ENCODE measurements around the gene OGDH.
"Not testable (repeated sequence)": the region's sequence is repeated elsewhere in the genome, so short reads cannot be mapped to it uniquely, and the experiment has no call there.

The OGDH gene

DNA sequence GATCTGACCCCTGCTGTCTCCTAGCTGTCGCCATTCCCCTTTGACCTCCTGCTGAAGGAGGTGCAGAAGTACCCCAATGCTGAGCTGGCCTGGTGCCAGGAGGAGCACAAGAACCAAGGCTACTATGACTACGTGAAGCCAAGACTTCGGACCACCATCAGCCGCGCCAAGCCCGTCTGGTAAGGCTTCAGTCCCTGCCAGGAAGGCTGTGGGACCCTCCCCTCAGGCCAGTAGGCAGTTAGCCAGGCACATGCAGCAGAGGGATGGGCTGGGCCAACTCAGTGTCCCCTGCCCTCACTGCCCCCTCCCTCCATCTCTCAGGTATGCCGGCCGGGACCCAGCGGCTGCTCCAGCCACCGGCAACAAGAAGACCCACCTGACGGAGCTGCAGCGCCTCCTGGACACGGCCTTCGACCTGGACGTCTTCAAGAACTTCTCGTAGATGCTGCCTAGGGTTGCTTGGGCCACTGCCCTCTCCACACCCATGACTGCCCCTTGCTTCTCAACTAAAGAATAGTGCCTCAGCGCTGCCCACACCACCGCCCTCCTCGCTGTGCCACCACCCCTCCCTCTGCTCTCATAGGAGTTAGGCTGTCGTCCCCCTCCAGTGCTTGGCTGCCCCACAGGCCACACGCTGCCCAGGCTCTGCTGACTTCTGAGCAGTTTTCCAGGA is 101.3 kb downstream of the OGDH start:
- DNase-seq (ENCODE audit: low spot score) = no peak

DNA sequence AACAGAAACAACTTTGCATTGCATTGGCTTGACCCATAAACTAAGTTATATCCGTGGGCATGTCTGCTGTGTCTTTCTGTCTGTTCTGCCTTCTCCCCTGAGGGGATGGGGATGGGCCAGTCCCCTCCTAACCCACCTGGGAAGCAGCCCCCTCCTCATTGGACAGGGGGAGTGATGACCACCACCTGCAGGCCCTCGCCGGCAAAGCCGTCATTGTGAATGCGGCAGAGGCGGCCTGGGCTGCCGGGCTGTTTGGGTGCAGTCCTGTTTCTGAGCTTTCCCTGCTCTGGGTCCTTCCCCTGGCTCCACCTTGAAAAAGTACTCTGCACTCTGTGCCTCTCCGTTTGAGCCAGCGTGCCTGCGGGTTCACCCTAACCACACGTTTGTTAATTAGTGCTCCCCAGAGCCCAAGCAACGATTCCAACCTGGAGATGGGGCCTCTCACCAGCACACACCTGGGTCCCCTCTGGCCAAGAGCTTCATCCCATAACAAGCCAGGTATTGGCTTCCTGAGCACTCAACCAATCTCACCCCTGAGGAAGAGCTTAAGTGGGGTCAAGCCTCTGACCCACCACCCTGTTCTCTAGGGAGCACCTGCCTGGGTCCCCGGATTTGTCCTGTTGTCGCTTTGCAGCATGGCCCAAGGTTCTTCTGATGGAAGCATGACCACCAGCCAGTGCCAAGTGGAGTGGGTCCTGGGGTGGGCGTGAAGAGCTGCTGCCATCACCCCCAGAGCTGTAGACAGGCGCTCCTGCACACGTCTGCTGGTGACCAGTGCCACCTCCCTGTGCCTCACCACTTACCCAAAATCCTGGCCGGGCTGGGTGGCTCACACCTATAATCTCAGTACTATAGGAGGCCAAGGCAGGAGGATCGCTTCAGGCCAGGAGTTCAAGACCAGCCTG is 102.8 kb downstream of the OGDH start:
- no peak for DNase-seq (ENCODE audit: low spot score)

DNA sequence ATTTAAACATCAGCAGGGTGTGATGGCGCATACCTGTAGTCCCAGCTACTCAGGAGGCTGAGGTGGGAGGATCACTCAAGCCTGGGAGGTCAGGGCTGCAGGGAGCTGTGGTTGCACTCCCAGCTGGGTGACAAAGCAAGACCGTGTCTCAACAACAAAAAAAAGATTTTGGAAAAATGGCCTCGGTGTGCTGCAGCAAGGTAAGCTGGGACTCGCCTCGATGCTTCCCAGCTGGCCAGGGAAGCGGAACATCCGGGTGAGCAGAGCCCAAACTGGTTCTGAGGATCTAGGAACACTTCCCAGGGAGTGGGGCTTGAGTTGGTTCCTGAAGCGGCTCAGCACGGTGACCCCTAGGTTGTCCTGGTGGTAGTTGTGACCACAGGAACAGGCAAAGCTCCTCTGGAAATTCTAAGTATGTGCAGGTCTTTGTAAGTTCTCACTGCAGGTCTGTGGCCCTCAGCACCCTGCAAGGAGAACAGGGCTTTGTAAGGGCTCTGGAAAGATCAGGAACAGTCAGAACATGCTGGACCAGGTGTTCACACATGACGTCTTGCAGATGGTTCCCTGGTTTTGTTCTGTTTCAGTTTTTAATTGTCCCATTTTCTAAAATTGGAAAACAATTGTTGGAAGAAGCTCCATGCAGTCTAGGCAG is 103.6 kb downstream of the OGDH start:
- no peak for DNase-seq (ENCODE audit: low spot score)

DNA sequence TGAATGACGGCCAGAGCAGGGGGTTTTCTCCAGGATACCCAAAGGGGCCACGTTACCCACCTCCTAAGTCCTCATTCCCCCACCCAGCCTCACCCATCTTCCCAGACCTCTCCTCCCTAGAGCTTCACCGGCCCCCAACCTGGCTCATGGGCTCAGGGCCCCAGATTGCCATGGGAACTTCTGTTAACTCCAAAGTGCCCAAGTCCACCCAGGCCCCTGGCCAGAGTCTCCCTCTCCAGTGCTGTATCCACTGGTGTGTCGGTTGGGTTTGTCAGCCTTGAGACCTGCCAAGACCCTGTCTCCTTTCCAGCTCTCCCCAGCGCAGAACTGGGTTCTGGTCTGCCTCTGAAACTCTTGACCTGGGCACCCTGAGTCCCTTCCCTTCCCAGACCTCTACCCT is 105.1 kb downstream of the OGDH start:
- no peak for DNase-seq (ENCODE audit: low spot score)

DNA sequence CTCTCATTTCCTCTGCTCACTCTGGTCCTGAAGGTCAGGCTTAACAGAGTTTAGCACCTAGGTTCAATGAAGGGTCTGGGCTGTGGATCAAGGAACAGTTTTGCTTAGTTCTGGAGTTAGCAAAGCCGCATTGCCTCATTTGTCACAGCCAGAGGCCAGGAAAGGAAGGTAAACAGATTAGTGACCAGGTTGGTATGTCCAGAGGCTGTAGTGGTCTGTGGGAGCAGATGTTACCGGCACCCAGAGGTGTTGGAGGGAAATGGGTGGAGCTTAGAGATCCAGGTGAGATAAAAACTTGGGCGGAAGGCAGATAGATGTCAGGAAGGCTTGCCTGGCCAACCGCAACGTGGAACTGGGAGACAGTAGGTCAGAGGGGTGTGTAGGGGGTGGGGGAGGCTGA is 105.6 kb downstream of the OGDH start:
- no peak for DNase-seq (ENCODE audit: low spot score)

DNA sequence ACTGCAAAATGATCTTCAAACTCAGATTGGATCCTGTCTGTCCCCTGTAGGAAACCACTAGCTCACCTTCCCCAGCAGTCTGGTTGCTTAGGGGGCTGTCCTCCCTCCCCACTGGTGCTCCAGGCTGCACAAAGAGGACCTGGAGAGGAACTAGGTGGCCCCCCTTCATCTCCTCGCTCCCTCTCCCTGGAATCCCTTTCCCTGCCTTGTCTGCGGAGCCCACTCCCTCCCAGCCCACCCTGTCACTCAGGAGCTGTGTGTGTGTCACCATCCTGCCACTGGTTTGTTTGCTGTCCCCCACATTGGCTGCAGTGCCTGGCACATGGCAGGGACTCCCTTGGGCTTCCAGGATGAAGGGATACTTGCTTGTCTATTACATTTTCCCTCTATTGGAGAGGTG is 106.7 kb downstream of the OGDH start:
- no peak for DNase-seq (ENCODE audit: low spot score)

DNA sequence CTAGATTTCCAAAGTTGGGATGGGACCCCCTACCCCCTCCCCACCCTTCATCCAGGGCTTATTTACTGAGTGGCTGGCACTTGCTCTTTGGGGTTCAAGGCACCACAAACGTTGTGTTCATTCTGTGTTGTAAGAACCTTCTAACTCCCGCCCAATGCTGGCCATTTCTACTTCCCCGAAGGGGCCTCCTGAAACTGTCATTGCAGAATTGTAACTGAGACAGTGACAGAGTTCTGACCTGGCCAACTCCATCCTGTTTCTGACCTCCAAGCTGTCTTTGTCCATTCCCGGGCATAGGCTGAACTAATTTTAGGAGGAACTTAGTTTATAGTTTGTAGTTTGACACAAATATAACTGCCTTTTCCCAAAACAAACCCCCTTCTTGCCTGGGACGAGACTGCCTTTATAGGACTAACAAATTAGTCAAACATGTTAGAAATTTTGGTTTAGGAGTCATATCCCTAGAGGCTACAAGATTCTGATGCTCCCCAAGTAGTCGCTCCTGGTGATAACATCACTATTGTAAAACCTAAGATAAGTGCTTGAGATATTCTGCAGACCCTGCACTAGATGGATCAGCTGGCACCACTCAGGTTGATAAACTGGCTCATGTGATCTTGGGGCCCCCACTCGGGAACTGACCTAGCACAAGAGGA is 107.4 kb downstream of the OGDH start:
- no peak for DNase-seq (ENCODE audit: low spot score)

DNA sequence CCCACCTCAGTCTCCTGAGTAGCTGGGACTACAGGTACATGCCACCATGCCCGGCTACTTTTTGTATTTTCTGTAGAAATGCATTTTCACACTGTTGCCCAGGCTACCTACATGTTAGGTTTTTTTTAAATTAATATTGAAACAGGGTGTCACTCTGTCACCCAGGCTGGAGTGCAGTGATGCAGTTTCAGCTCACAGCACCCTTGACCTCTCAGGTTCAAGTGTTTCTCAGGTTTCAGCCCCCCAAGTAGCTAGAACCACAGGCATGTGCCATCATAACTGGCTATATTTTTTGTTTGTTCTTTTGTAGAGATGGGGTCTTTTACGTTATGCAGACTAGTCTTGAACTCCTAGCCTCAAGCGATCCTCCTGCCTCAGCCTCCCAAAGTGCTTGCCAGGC is 109.8 kb downstream of the OGDH start:
- DNase-seq (ENCODE audit: low spot score) = no peak

DNA sequence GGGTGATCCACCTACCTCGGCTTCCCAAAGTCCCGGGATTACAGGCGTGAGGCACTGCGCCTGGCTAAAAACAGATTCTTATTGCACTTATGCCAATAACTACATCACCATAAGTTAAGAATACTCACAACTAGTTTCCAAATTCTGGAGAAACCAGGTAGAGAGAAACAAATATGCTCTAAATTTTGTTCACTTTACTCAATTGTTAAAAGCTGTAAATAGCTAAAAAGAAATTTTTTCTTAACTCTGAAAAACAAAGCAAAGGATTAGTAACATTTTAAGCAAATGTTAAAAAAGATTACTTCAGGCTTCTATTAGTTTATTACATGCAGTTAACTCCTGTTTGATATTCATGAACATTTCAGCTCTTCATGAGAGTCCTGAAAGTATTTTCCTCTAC is 113.9 kb downstream of the OGDH start:
- DNase-seq (ENCODE audit: low spot score) = no peak

DNA sequence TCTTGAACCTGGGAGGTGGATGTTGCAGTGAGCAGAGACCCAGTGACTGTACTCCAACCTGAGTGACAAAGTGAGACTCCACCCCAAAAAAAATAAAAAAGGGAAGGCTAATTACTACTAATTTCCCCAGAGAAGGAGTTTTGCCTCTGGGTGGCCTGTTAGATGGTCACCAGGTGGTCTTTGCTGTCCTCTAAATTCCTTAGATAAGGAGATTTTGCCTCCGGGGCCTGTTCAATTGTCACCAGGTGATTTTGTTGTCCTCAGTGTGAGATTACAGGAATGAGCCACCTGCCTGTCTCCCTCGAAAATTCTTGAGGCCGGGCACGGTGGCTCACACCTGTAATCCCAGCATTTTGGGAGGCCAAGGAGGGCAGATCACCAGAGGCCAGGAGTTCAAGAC is 117.8 kb downstream of the OGDH start:
- no peak for DNase-seq (ENCODE audit: low spot score)

DNA sequence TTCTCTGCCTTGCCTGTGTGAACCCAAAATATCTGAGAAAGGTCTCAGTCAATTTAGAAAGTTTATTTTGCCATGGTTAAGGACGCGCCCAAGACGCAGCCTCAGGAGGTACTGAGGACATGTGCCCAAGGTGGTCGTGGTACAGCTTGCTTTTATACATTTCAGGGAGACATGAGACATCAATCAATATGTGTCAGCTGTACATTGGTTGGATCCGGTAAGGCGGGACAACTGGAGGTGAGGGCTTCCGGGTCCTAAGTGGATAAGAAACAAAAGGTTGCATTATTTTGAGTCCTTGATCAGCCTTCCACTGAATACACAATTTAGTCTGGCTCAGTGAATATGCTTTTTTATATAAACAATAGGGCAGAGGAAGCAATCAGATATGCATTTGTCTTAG is 119.8 kb downstream of the OGDH start:
- DNase-seq (ENCODE audit: low spot score) = not testable (repeated sequence)

DNA sequence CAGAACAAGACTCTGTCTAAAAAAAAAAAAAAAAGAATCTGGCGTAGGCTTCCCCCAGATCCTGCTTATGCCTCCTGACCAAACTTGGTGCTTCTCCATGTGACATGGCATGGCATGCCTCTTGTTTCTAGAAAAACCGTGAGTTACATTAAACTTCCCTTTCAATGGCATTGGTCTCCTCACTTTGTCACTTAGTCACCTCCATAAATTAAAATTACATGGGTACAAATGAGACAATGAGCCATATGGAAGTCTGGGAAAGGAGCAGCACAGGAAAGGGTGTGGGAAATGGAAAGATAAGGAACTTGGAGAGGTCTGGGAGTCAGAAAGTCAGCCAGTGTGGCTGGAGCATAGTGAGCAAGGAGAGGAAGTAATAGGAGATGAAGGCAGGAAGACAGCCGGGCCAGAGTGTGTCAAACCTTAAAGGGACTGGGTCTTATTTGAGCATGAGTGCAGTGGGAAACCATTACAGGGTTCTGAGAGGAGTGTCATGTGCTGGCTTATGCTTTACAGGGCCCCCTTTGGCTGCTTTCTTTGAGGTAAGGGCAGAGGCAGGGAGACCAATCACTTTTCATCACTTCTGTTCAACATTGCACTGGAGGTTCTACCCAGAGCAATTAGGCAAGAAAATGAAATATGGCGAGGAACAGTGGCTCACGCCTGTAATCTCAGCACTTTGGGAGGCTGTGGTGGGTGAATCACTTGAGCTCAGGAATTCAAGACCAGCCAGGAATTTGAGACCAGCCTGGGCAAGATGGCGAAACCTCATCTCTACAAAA is 120.9 kb downstream of the OGDH start:
- DNase-seq (ENCODE audit: low spot score) = no peak

DNA sequence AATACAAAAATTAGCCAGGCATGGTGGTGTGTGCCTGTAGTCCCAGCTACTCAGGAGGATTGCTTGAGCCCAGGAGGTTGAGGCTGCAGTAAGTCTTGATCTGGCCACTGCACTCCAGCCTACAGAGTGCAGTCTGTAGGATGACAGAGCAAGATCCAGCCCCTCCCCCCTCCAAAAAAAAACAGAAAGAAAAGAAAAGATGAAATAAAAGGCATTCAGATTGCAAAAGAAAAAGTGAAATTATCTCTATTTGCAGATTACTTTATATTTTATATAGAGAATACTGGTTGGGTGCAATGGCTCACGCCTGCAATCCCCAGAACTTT is 121.5 kb downstream of the OGDH start:
- no peak for DNase-seq (ENCODE audit: low spot score)

DNA sequence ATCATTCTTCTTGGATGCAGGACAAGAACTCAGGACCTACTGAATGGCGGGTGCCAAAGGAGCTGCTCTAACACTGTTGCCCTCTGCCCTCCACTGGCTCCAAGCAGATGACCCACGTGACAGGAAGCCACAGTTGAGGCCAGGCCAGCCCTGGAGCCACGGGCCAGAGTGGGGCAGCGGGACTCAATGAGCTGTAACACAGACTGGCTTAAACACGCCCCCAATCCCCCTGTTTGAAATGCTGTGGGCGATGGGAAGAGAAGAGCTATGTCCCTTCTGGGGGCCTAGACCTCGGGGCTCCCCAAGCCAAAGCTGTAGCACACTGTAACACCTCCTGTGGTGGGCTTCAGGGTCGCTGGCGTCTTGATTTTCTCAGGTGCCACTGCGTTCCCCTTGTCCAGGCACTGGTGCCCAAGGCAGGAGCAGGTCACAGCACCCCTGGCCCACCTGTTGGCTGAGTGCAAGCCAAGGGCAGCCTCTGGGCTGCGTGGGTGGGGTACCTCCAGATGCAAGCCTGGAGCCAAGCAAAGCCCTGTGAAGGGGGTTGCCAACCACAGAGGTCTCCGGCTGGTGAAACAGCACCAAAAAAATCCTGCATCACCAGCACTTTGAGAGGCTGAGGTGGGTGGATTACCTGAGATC is 123.6 kb downstream of the OGDH start:
- DNase-seq (ENCODE audit: low spot score) = no peak

DNA sequence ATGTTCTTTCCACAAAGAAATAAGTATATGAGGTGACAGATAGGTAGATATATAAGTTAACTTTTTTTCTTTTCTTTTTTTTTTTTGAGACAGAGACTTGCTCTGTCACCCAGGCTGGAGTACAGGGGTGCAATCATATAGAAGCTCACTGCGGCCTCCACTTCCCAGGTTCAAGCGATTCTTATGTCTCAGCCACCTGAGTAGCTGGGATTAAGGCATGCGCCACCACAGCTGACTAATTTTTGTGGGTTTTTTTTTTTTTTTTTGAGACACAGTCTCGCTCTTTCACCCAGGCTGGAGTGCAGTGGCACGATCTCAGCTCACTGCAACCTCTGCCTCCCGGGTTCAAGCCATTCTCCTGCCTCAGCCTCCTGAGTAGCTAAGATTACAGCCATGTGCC is 126.5 kb downstream of the OGDH start:
- not testable (repeated sequence) for DNase-seq (ENCODE audit: low spot score)

DNA sequence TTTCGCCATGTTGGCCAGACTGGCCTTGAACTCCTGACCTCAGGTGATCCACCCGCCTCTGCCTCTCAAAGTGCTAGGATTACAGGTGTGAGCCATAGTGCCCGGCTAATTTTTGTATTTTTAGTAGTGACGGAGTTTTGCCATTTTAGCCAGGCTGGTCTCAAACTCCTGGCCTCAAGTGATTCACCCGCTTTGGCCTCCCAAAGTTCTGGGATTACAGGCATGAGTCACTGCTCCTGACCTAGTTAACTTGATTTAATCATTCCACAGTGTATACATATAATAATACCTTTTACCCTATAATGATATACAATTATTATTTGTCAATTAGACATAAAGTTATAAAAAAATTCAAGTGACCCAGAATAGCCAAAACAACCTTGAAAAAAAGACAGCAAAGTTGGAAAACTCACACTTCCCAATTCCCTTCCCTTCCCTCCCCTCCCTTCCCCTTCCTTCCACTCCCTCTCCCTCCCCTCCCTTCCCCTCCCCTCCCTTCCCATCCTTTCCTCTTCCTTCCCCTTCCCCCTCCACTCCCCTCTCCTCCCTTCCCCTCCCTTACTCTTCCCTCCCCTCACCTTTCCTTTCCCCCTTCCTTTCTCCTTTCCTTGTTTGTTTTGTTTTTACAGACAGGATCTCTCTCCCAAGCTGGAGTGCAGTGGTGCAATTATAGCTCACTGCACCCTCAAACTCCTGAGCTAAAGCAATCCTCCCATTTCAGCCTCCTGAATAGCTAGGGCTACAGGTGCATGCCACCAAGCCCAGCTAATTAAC is 127.5 kb downstream of the OGDH start:
- no peak for DNase-seq (ENCODE audit: low spot score)

DNA sequence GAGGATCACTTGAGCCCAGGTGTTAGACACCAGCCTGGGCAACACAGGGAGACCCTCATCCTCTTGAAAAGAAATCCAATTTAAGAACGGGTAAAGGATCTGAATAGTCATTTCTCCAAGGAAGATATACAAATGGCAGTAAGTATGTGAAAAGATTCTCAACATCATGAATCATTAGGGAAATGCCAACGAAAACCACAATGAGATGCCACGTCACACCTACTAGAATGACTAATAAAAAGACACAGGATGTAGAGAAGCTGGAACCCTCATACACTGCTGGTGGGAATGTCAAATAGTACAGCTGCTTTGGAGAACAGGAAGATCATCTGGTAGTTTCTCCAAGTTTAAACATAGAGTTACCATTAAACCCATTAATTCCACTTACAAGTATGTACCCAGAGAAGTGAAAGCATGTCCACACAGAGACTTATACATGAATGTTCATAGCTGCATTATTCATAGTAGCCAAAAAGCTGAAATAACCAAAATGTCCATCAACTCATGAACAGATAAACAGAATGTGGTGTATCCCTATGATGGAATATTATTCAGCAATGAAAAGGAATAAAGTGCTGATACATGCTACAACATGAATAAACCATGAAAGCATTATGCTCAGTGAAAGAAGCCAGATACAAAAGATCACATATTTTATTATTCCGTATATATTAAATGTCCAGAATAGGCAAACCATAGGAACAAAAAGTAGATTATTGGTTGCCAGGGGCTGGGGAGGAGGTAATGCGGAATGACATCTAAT is 129.2 kb downstream of the OGDH start:
- DNase-seq (ENCODE audit: low spot score) = peak; percentile 72

DNA sequence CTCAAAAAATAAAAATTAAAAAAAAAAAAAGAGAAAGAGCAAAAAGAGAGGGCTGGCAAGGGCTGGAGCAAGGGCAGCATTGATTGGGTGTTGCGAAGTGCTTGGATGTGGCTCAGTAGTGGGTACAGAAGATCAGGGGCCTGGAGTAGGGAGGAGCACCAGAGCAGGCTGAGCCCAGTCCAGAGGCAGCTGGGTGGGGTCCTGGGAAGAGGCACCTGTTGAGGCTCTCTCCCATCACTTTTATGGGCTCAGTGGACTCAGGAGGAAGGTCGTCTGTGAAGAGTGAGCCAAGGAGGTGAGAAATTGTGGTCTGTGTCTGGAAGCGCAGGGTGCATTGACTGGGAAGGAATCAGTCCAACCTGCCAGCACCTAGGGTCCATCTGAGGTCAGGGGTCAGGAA is 130.5 kb downstream of the OGDH start:
- no peak for DNase-seq (ENCODE audit: low spot score)

DNA sequence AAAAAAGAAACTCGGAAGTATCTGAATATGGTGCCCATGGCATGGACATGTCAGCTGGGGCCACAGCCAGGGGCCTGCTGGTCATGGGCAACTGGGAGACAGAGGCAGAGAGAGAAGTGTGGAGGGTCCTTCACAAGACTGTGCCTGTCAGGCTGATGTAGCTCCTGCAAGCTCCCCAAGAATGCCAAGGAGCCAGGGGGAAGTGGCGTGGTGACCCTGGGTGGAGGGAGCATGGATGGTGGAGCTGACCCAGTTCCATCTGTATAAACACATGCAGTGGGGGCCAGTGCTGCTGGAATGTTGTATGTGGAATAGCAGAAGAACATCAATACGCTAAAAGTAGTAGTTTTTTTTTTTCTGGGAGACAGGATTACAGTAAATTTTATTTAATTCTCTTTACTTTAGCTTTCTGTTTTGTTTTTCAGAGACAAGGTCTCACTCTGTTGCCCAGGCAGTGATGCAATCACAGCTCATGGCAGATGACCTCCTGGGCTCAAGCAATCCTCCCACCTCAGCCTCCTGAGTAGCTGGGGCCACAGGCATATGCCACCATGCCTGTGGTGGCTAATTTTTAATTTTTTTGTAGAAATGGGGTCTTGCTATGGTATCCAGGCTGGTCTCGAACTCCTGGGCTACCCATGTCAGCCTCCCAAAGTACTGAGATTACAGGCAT is 131.8 kb downstream of the OGDH start:
- no peak for DNase-seq (ENCODE audit: low spot score)

Data from CD4-positive, alpha-beta T cell treated with Interleukin-15 for 4 hours (primary cell).